Sigmoid colon (tissue), 3 donors: ENCODE results near the gene CCDC91.

ENCODE experiments used
- POLR2A ChIP-seq, 2 donors: fragments of 450-650 bp; IDR thresholded peaks; one replicate each; pipeline ENCODE4 v1.6.1; 2016; ENCODE audit warnings: antibody characterized with exemption in 2 of 2, mild to moderate bottlenecking in 2 of 2, moderate library complexity in 2 of 2
- TF ChIP-seq, protein P1 (sequence below), 4 experiments: fragments of 450-650 bp in 3 of 4; fragments of 200-600 bp in 1 of 4; IDR thresholded peaks; one replicate each; pipeline ENCODE4 v1.5.1; 2016 to 2019; ENCODE audit warnings: antibody characterized with exemption in 4 of 4, mild to moderate bottlenecking in 3 of 4, moderate library complexity in 2 of 4

- TF ChIP-seq POLR2A (IDR thresholded peaks at IDR 0.05), result no peak
- TF ChIP-seq, protein P1, sequence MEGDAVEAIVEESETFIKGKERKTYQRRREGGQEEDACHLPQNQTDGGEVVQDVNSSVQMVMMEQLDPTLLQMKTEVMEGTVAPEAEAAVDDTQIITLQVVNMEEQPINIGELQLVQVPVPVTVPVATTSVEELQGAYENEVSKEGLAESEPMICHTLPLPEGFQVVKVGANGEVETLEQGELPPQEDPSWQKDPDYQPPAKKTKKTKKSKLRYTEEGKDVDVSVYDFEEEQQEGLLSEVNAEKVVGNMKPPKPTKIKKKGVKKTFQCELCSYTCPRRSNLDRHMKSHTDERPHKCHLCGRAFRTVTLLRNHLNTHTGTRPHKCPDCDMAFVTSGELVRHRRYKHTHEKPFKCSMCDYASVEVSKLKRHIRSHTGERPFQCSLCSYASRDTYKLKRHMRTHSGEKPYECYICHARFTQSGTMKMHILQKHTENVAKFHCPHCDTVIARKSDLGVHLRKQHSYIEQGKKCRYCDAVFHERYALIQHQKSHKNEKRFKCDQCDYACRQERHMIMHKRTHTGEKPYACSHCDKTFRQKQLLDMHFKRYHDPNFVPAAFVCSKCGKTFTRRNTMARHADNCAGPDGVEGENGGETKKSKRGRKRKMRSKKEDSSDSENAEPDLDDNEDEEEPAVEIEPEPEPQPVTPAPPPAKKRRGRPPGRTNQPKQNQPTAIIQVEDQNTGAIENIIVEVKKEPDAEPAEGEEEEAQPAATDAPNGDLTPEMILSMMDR (IDR thresholded peaks at IDR 0.05), result no peak
These were observed 307.7 kb downstream of the CCDC91 start for GRCh38 chr12:28497889-28498411.
